NCI-H510A treated with DMSO at 0.1 percent for 48 hours (cell line): ENCODE data around the gene MARCHF9.

Source experiments
- DNase-seq: peaks from one replicate; lab custom pipeline; 2025; lab: John Stamatoyannopoulos, UW

Gene MARCHF9

DNA sequence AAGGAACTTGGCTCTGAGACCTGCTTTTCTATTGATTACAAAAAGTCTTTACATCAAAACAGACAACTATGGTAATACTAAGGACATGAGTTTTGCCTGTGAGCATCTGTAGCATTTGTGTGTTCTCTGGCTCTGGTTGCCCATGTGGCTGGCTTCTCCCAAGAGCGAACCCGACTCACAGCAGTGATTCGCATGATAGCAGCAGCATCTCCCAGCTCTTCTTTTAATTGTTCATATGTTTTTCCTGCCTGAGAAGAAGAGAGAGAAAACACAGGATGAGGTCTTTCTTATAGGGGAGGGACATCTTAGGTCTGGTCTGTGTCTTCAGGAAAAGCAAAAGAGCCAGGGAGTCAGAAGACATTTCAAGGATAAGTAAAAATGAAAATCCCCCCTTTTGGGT, 46.1 kb downstream of the MARCHF9 start:
- no peak for DNase-seq

GRCh38 chr12:57802607-57803006, 47.7 kb downstream of the MARCHF9 start:
- DNase-seq: no peak

- DNase-seq: peak; percentile 58
Observed at GRCh38 chr12:57803319-57803893, 48.5 kb downstream of the MARCHF9 start.

- no peak for DNase-seq
Observed at GRCh38 chr12:57806677-57807076, 51.8 kb downstream of the MARCHF9 start.

DNA sequence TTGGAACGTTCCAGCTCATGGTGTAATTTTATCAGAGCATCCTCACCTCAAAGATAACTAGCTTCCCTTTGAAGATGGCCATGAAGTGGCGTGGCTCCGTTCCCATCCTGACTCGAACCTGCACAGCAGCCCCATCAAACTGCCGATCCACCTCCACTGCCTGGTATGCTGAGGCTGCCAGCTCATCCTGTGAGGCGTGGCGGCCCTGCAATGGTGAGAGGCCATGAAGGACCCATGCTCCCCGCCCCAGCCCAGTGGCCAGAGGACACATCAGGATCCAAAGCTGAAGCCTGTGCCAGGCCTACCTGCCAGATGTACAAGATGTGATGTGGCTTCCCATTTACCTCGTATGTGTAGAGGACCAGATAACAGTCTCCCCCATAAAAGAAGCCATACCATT, 52.4 kb downstream of the MARCHF9 start:
- DNase-seq: no peak

- DNase-seq: no peak
Observed at GRCh38 chr12:57808351-57808750, 53.4 kb downstream of the MARCHF9 start.

DNA sequence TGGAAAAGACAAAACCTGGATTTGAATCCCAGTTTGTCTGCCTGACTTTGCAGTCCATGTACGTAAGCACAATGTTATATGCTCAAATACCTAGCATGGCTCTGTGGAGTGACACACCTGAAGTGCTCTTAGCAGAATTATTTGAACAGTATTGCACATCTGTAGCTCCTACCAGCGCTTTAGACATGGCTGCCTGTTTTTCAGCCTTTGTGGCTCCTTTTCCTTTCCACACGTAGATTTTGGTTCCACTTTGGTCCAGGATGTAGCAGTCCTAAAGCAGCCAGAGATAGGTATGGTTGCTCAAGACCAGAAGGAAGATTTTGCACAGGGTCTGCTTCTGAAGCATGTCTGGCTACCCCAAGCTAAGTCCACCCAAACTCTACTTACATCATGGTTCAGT, 54.5 kb downstream of the MARCHF9 start:
- DNase-seq: peak; percentile 38
